Astrocyte of the cerebellum (primary cell): ENCODE data around the gene ESR2.

Experiments
- DNase-seq: peaks from one replicate; pipeline ENCODE4 v3.0.0-alpha.2; 2011; ENCODE audit warnings: low read depth
- H3K4me3 ChIP-seq: 2 replicates; pipeline ENCODE4 v1.5.1; 2011; ENCODE audit warnings: mild to moderate bottlenecking, low read depth, low read length, moderate library complexity
- in situ Hi-C: cut with HindIII; loops from 2 replicates; pipeline ENCODE4 v1.10.0; 2017; ENCODE audit warnings: low sequenced_read_pairs
- TF ChIP-seq, protein P1 (sequence below): IDR thresholded peaks from 2 replicates; pipeline ENCODE4 v1.5.1; 2012; ENCODE audit warnings: low read length, low read depth, moderate library complexity, mild to moderate bottlenecking; ENCODE audit errors: missing control alignments

ESR2 gene

DNA sequence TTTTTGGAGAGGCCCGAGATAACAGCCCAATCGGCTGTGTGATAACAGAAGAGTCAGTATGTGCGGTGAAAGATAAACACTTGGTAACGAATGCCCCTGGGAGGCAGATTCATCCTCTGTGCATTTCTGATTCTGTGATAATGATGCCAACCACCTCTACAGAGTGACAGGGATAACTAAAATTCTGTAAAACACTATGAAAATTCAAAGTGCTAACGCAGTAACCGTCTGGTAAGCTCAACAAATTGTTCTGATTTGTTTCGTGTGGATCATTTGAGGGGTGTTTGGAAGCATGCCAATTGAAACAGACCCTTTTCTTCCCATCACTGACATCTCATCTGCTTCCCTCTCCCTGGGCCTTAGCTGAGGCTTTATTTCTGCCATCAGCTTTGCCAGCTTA, 76.3 kb downstream of the ESR2 start:
- DNase-seq = no peak
- in situ Hi-C loops = no loop called here

DNA sequence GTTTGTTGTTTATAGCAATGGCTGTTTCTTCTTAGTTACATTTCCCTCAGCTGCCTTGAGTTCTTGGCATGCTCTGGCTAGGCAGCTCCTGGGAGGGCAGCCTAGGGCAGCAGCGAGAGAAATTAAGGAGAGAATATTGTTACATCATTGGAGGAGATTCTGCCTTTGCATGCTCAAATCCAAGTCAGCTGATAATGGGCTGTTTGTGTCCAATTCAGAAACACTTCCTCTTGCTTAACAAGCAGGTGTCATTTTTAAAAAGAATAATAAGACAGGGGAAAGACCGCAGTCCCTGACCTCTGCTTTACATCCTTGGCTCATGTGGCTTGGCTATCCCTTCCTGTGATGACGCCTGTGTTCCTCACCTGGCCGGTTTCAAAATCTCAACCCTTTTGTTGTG, 76.9 kb downstream of the ESR2 start:
- DNase-seq = no peak
- H3K4me3 ChIP-seq = no peak overlapping the region
- TF ChIP-seq, protein P1, sequence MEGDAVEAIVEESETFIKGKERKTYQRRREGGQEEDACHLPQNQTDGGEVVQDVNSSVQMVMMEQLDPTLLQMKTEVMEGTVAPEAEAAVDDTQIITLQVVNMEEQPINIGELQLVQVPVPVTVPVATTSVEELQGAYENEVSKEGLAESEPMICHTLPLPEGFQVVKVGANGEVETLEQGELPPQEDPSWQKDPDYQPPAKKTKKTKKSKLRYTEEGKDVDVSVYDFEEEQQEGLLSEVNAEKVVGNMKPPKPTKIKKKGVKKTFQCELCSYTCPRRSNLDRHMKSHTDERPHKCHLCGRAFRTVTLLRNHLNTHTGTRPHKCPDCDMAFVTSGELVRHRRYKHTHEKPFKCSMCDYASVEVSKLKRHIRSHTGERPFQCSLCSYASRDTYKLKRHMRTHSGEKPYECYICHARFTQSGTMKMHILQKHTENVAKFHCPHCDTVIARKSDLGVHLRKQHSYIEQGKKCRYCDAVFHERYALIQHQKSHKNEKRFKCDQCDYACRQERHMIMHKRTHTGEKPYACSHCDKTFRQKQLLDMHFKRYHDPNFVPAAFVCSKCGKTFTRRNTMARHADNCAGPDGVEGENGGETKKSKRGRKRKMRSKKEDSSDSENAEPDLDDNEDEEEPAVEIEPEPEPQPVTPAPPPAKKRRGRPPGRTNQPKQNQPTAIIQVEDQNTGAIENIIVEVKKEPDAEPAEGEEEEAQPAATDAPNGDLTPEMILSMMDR = no peak
- in situ Hi-C loops = no loop called here

More for the DNA sequence above, 76.3 kb downstream of the ESR2 start:
- H3K4me3 ChIP-seq = no peak overlapping the region
- TF ChIP-seq, protein P1 = no peak

DNA sequence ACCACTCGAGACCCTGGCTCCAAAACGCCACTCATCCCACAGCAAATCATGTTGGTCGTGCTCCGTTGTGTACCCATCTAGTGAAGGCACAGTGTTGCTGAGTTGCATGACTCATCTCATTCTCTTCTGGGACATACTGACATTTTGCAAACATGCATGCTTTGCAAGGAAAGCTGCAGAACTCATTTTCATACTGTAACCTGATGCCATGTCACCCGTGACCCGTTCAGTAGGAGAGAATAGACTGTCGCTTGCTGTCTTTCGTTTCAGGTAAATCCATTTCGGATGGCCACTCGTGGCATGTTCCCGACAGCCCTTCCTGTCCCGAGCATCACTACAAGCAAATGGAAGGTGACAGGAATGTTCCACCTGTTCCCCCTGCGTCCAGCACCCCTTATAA, 78.2 kb downstream of the ESR2 start:
- no peak overlapping the region for H3K4me3 ChIP-seq
- TF ChIP-seq, protein P1 = no peak
- no peak for DNase-seq
- in situ Hi-C loops = no loop called here

DNA sequence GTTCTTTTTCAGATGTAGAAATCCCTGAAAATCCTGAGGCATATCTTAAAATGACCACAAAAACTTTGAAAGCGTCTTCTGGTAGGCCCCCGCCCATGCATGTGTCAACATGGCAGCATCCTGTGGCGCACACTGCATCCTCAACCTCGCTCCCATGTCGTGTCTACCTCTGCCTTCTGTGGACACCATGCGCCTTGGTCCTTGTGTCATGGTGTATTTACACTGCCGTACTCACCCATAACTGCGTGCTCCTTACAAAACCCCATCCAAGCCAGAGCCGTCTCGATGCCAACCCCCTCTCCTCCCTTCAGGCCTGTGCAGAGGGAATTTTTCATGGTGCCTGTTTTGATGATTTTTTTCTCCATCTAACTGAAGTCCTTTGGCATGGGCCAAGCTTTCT, 78.9 kb downstream of the ESR2 start:
- no peak for DNase-seq
- TF ChIP-seq, protein P1 = no peak
- H3K4me3 ChIP-seq = no peak overlapping the region
- in situ Hi-C loops = no loop called here

DNA sequence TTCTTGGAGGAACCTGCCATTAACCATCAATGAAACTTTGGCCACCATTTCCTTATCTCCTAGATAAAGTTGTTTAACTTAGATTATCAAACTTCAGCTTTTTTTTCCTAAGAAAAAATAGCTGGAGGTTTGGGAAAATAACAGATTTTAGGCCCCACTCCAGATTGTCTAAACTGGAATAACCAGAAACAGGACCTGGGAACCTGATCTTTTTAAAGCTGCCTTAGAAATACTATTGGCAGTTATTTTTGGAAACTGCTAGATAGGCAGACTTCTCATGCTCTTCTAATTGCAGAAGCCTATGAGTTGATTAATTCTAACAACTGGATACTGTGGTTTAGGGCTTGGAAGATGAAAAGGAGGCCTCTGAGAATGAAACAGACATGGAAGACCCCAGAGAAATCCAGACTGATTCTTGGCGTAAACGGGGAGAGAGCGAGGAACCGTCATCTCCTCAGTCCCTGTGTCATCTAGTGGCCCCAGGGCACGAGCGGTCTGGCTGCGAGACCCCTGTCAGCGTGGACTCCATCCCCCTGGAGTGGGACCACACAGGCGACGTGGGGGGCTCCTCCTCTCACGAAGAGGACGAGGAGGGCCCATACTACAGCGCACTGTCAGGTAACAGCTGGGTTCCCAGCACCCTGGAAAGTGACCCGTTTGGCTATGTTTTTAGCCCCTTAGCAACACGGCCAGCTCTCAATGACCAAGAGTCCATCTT, 80.2 kb downstream of the ESR2 start:
- in situ Hi-C loops = no loop called here
- no peak for DNase-seq
- TF ChIP-seq, protein P1 = no peak
- H3K4me3 ChIP-seq = no peak overlapping the region

DNA sequence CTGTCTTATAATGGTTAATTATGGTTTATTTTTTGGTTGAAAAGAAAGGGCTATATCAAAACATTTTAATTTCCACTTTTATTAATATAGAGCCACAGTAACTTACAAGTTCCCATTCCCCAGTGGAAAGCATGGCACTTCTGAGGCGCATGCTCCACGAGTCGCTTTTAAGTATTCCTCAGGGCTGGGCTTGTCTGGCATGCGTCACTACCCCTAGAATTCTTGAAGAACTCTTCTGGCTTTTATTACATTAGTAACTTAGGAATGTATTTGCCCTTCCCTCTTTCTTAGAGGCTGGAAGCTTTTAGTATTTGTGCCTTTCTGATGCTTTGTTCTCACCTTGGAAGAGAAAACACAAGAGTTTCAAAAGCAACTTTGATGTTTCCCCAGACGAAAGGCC, 81.1 kb downstream of the ESR2 start:
- no peak for DNase-seq
- in situ Hi-C loops = no loop called here
- no peak overlapping the region for H3K4me3 ChIP-seq
- TF ChIP-seq, protein P1 = no peak
